GM18873 (cell line): ENCODE results near the gene HOXB5.

Experiments used
- ATAC-seq: cut with Tn5 transposase; IDR thresholded peaks from one replicate; pipeline ENCODE4 v1.9.1; 2021; ENCODE audit warnings: mild to moderate bottlenecking, moderate library complexity, moderate number of reproducible peaks; ENCODE audit not compliant: unreplicated experiment, low FRiP score

The HOXB5 gene

GRCh38 chr17:48541577-48542113 is 51.9 kb downstream of the HOXB5 start:
- ATAC-seq: no peak
